GM20000 (cell line): ENCODE results near the gene PTPRR.

ENCODE experiments used
- DNase-seq: peaks from one replicate; pipeline ENCODE4 v3.0.0; 2012; ENCODE audit warnings: low spot score
- TF ChIP-seq, protein P1 (sequence below): IDR thresholded peaks from 2 replicates; pipeline ENCODE4 v1.5.1; 2012; ENCODE audit warnings: mild to moderate bottlenecking, control low read depth; ENCODE audit errors: extremely low read depth, missing control alignments

PTPRR gene

DNA sequence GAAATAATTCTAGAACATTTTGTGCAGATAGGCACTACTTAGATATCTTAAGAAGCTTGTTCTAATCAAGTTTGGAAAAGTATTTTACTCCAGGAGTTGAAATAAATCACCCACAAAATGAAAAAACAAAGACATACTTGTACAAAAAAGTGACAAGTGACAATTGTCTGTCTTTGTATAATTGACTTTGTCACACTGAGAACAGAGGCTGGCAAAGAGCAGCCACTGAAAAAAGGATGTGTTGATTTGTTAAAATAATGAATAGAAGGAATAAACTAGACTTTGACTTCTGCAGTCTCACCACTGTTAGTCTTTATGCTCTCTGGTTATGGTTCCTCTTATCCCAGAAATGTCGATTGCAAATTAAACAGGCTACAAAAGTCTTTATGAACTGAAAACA, 77.6 kb downstream of the PTPRR start:
- TF ChIP-seq, protein P1, sequence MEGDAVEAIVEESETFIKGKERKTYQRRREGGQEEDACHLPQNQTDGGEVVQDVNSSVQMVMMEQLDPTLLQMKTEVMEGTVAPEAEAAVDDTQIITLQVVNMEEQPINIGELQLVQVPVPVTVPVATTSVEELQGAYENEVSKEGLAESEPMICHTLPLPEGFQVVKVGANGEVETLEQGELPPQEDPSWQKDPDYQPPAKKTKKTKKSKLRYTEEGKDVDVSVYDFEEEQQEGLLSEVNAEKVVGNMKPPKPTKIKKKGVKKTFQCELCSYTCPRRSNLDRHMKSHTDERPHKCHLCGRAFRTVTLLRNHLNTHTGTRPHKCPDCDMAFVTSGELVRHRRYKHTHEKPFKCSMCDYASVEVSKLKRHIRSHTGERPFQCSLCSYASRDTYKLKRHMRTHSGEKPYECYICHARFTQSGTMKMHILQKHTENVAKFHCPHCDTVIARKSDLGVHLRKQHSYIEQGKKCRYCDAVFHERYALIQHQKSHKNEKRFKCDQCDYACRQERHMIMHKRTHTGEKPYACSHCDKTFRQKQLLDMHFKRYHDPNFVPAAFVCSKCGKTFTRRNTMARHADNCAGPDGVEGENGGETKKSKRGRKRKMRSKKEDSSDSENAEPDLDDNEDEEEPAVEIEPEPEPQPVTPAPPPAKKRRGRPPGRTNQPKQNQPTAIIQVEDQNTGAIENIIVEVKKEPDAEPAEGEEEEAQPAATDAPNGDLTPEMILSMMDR = no peak
- DNase-seq = no peak

DNA sequence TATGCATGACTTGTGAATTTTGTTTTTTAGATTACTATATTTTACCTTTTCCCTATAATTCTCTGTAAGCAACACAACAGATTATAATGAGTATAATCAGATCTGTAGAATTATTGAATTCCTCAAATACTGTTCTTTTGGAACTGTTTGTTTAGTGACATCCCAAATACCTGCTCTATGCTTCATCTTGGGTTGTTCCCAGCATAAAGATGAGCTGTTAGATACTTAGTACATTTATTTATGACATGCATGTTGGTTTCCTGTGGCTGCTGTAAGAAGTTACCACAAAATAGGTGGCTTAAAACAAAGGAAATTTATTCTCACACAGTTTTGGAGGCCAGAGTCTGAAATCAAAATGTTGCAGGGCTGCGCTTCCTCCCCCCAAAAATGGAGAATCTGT, 78.4 kb downstream of the PTPRR start:
- TF ChIP-seq, protein P1 = no peak

GRCh38 chr12:70840656-70841350, 79.7 kb downstream of the PTPRR start:
- DNase-seq = no peak
- TF ChIP-seq, protein P1 = no peak

More for the DNA sequence above, 78.4 kb downstream of the PTPRR start:
- DNase-seq = no peak

GRCh38 chr12:70839544-70839943, 81.0 kb downstream of the PTPRR start:
- no peak for DNase-seq
- TF ChIP-seq, protein P1 = no peak

DNA sequence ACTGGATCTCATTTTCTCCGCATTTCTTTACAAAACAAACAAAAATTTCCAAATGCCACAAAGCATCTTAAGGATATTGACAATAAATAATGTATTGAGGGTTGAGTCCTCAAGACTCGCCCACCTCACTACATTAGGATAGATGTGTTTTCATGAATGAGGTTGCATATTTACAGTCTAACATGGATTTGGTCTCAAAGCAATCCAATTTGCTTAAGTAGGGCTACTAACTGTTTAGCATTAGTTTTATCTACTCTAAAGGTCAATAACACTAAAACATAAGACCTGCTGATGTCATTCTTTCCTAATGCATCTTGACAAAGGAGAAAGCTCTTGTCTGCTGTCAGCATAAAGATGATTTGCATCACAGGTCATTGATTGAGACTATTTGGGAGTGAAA, 82.4 kb downstream of the PTPRR start:
- no peak for DNase-seq
- TF ChIP-seq, protein P1 = no peak

- TF ChIP-seq, protein P1 = no peak
- no peak for DNase-seq
Observed at GRCh38 chr12:70837026-70837425, 83.5 kb downstream of the PTPRR start.

GRCh38 chr12:70835948-70836347, 84.6 kb downstream of the PTPRR start:
- TF ChIP-seq, protein P1 = no peak
- no peak for DNase-seq
